ENCODE data around the gene PRND.

Gene PRND

DNA sequence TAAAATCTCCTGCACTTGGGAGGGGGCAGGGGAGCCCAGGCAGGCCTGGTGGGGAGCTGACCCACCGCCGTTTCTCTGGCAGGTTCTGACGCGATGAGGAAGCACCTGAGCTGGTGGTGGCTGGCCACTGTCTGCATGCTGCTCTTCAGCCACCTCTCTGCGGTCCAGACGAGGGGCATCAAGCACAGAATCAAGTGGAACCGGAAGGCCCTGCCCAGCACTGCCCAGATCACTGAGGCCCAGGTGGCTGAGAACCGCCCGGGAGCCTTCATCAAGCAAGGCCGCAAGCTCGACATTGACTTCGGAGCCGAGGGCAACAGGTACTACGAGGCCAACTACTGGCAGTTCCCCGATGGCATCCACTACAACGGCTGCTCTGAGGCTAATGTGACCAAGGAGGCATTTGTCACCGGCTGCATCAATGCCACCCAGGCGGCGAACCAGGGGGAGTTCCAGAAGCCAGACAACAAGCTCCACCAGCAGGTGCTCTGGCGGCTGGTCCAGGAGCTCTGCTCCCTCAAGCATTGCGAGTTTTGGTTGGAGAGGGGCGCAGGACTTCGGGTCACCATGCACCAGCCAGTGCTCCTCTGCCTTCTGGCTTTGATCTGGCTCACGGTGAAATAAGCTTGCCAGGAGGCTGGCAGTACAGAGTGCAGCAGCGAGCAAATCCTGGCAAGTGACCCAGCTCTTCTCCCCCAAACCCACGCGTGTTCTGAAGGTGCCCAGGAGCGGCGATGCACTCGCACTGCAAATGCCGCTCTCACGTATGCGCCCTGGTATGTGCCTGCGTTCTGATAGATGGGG lies 3.0 kb downstream of the PRND start:
- no peak for ATAC-seq
- no peak for TF ChIP-seq ZNF565 (CRISPR knock-in tag; conservative IDR thresholded peaks at IDR 0.05; ENCODE audit: low read depth)
- no peak for TF ChIP-seq ISL1 (CRISPR knock-in tag; IDR thresholded peaks at IDR 0.05)
- TF ChIP-seq RARB (CRISPR knock-in tag; IDR thresholded peaks at IDR 0.05) = no peak
- no peak for TF ChIP-seq ESRRG (CRISPR knock-in tag; IDR thresholded peaks at IDR 0.05)
- no peak for TF ChIP-seq BACH2 (CRISPR knock-in tag; IDR thresholded peaks at IDR 0.05; ENCODE audit: borderline replicate concordance)
- no peak for TF ChIP-seq ZNF70 (CRISPR knock-in tag; IDR thresholded peaks at IDR 0.05)
- TF ChIP-seq, protein P1, sequence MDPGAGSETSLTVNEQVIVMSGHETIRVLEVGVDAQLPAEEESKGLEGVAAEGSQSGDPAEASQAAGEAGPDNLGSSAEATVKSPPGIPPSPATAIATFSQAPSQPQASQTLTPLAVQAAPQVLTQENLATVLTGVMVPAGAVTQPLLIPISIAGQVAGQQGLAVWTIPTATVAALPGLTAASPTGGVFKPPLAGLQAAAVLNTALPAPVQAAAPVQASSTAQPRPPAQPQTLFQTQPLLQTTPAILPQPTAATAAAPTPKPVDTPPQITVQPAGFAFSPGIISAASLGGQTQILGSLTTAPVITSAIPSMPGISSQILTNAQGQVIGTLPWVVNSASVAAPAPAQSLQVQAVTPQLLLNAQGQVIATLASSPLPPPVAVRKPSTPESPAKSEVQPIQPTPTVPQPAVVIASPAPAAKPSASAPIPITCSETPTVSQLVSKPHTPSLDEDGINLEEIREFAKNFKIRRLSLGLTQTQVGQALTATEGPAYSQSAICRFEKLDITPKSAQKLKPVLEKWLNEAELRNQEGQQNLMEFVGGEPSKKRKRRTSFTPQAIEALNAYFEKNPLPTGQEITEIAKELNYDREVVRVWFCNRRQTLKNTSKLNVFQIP (CRISPR knock-in tag; IDR thresholded peaks at IDR 0.05; ENCODE audit: borderline replicate concordance, low read depth) = no peak
- no peak for TF ChIP-seq PPARA (CRISPR knock-in tag; IDR thresholded peaks at IDR 0.05; ENCODE audit: borderline replicate concordance)
- no peak for TF ChIP-seq PATZ1 (CRISPR knock-in tag; IDR thresholded peaks at IDR 0.05; ENCODE audit: borderline replicate concordance)
- TF ChIP-seq ZNF8 (CRISPR knock-in tag; IDR thresholded peaks at IDR 0.05) = no peak
- no peak for TF ChIP-seq TOX (CRISPR knock-in tag; IDR thresholded peaks at IDR 0.05; ENCODE audit: borderline replicate concordance)
- no peak for TF ChIP-seq ZFP30 (CRISPR knock-in tag; IDR thresholded peaks at IDR 0.05)
- TF ChIP-seq ARNTL (CRISPR knock-in tag; IDR thresholded peaks at IDR 0.05; ENCODE audit: borderline replicate concordance, low read depth) = no peak
- no peak for TF ChIP-seq SNAI2 (CRISPR knock-in tag; IDR thresholded peaks at IDR 0.05)

GRCh38 chr20:4725263-4725550 lies 3.5 kb downstream of the PRND start:
- no peak for ATAC-seq
- TF ChIP-seq CSRNP3 (CRISPR knock-in tag; IDR thresholded peaks at IDR 0.05) (no peak), OSR1 (CRISPR knock-in tag; IDR thresholded peaks at IDR 0.05) (no peak), ZNF8 (CRISPR knock-in tag; IDR thresholded peaks at IDR 0.05) (no peak), ESRRG (CRISPR knock-in tag; IDR thresholded peaks at IDR 0.05) (no peak), ARNTL (CRISPR knock-in tag; IDR thresholded peaks at IDR 0.05; ENCODE audit: borderline replicate concordance, low read depth) (no peak), BACH2 (CRISPR knock-in tag; IDR thresholded peaks at IDR 0.05; ENCODE audit: borderline replicate concordance) (no peak), CSDC2 (CRISPR knock-in tag; IDR thresholded peaks at IDR 0.05) (no peak), ISL1 (CRISPR knock-in tag; IDR thresholded peaks at IDR 0.05) (no peak), TOX (CRISPR knock-in tag; IDR thresholded peaks at IDR 0.05; ENCODE audit: borderline replicate concordance) (no peak)

- no peak for TF ChIP-seq ZC3H10 (CRISPR knock-in tag; IDR thresholded peaks at IDR 0.05)
- no peak for TF ChIP-seq ZFP30 (CRISPR knock-in tag; IDR thresholded peaks at IDR 0.05)
- no peak for TF ChIP-seq CSDC2 (CRISPR knock-in tag; IDR thresholded peaks at IDR 0.05)
- no peak for TF ChIP-seq ARNTL (CRISPR knock-in tag; IDR thresholded peaks at IDR 0.05; ENCODE audit: borderline replicate concordance, low read depth)
- TF ChIP-seq CREB5 (CRISPR knock-in tag; IDR thresholded peaks at IDR 0.05; ENCODE audit: low read depth) = no peak
- TF ChIP-seq GLIS3 (CRISPR knock-in tag; IDR thresholded peaks at IDR 0.05) = no peak
- TF ChIP-seq ZNF8 (CRISPR knock-in tag; IDR thresholded peaks at IDR 0.05) = no peak
- TF ChIP-seq OSR1 (CRISPR knock-in tag; IDR thresholded peaks at IDR 0.05) = no peak
- no peak for TF ChIP-seq ZFP3 (CRISPR knock-in tag; IDR thresholded peaks at IDR 0.05)
- no peak for TF ChIP-seq CSRNP3 (CRISPR knock-in tag; IDR thresholded peaks at IDR 0.05)
- no peak for TF ChIP-seq TOX (CRISPR knock-in tag; IDR thresholded peaks at IDR 0.05; ENCODE audit: borderline replicate concordance)
- no peak for TF ChIP-seq ZNF70 (CRISPR knock-in tag; IDR thresholded peaks at IDR 0.05)
- no peak for TF ChIP-seq PPARA (CRISPR knock-in tag; IDR thresholded peaks at IDR 0.05; ENCODE audit: borderline replicate concordance)
- TF ChIP-seq TCF4 (CRISPR knock-in tag; IDR thresholded peaks at IDR 0.05; ENCODE audit: borderline replicate concordance) = no peak
- no peak for TF ChIP-seq PATZ1 (CRISPR knock-in tag; IDR thresholded peaks at IDR 0.05; ENCODE audit: borderline replicate concordance)
- TF ChIP-seq BACH2 (CRISPR knock-in tag; IDR thresholded peaks at IDR 0.05; ENCODE audit: borderline replicate concordance) = no peak
- no peak for TF ChIP-seq RARB (CRISPR knock-in tag; IDR thresholded peaks at IDR 0.05)
- TF ChIP-seq ESRRG (CRISPR knock-in tag; IDR thresholded peaks at IDR 0.05) = no peak
- TF ChIP-seq, protein P1 (CRISPR knock-in tag; IDR thresholded peaks at IDR 0.05; ENCODE audit: borderline replicate concordance, low read depth) = no peak
- no peak for TF ChIP-seq ISL1 (CRISPR knock-in tag; IDR thresholded peaks at IDR 0.05)
- ATAC-seq = no peak
These were observed 5.1 kb downstream of the PRND start for GRCh38 chr20:4726710-4727397.

Data from SK-N-SH treated with all-trans-retinoic acid at 6 μM for 48 hours (cell line).